Right lobe of liver (tissue), 4 donors: ENCODE data around the gene UBE2E2.

Source experiments
- CTCF ChIP-seq, 4 donors: fragments of 200-600 bp in 3 of 4; fragments of 450-650 bp in 1 of 4; IDR thresholded peaks; one replicate each; pipeline versions ENCODE4 v1.5.1 to v1.8.0; 2016 to 2022; ENCODE audit warnings: antibody characterized with exemption in 4 of 4, mild to moderate bottlenecking in 2 of 4
- POLR2A ChIP-seq: fragments of 450-650 bp; IDR thresholded peaks from one replicate; pipeline ENCODE4 v1.6.1; 2017; ENCODE audit warnings: antibody characterized with exemption, mild to moderate bottlenecking
- donor health status: DM: no; HTN: no; CAD: no.
- donor health status: DM: no; HTN: no; CAD: no.
- donor health status: DM: no; HTN: yes; CAD: no.

- TF ChIP-seq POLR2A (no peak), CTCF (IDR thresholded peaks at IDR 0.05) (no peak)
Observed at GRCh38 chr3:23446301-23446700, 243.2 kb downstream of the UBE2E2 start.
